ENCODE results near the gene ZDHHC17.

DNA sequence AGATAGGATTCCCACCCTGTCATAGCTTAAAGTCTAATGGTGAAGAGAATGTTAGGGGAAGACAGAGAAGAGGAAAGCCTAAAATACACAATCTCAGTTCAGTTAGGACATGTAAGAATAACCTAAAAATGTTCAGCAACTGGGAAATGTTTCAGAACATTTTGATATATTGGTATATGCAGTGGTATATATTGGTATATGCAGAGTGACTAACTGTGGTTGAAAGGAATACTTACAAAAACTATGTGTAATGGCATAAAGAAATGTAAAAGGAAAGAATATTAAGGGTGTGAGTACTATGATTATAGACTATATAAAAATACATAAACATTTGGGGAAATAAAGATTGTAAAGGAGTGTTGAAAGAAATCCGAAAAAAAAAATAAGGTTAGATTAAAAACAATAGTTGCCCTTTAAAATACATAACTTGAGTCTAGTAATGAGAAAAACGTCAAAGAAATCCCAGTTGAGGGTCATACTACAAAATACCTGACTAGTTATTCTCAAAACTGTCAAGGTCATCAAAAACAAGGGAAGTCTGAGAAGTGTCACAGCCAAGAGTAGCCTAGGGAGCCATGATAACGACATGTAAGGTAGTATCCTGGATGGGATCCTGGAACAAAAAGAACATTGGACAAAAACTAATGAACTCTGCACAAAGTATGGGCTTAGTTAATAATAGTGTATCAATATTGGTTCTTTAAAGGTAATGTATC, 25.6 kb downstream of the ZDHHC17 start:
- TF ChIP-seq, protein P1, sequence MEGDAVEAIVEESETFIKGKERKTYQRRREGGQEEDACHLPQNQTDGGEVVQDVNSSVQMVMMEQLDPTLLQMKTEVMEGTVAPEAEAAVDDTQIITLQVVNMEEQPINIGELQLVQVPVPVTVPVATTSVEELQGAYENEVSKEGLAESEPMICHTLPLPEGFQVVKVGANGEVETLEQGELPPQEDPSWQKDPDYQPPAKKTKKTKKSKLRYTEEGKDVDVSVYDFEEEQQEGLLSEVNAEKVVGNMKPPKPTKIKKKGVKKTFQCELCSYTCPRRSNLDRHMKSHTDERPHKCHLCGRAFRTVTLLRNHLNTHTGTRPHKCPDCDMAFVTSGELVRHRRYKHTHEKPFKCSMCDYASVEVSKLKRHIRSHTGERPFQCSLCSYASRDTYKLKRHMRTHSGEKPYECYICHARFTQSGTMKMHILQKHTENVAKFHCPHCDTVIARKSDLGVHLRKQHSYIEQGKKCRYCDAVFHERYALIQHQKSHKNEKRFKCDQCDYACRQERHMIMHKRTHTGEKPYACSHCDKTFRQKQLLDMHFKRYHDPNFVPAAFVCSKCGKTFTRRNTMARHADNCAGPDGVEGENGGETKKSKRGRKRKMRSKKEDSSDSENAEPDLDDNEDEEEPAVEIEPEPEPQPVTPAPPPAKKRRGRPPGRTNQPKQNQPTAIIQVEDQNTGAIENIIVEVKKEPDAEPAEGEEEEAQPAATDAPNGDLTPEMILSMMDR (IDR thresholded peaks at IDR 0.05), result no peak
- TF ChIP-seq JUND (IDR thresholded peaks at IDR 0.05) (no peak), GABPA (IDR thresholded peaks at IDR 0.05; ENCODE audit: low read depth) (no peak), MEF2A (IDR thresholded peaks at IDR 0.05; ENCODE audit: borderline replicate concordance, low read depth) (no peak), EP300 (IDR thresholded peaks at IDR 0.05; ENCODE audit: borderline replicate concordance in 1 of 2, low read depth in 1 of 2, low read length in 1 of 2) (no peak), RAD21 (IDR thresholded peaks at IDR 0.05; ENCODE audit: low read length) (no peak)
- TF ChIP-seq, protein P2, sequence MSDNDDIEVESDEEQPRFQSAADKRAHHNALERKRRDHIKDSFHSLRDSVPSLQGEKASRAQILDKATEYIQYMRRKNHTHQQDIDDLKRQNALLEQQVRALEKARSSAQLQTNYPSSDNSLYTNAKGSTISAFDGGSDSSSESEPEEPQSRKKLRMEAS (IDR thresholded peaks at IDR 0.05; ENCODE audit: low read depth), result no peak

Data from SK-N-SH (cell line).